ENCODE data around the gene ARMC3.

DNA sequence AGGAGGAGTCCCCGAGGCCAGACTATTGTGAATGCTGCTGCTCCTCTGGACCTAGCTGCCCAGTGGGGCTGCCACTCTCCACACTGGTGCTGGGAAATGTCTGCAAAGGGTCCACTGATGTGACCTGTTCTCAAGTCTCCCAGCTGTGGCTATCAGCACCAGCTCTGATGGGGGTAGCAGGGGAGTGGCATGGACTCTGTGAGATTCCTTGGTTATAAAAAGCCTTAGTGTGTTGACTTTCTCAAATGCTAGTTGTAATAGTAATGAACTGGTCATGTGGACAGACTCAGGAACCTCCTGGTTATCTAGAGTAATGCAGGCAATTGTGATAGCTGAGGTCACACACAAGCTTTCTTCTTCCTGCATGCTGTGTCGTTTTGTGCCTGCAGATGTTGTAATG lies 34.1 kb upstream of the ARMC3 start:
- TF ChIP-seq, protein P1, sequence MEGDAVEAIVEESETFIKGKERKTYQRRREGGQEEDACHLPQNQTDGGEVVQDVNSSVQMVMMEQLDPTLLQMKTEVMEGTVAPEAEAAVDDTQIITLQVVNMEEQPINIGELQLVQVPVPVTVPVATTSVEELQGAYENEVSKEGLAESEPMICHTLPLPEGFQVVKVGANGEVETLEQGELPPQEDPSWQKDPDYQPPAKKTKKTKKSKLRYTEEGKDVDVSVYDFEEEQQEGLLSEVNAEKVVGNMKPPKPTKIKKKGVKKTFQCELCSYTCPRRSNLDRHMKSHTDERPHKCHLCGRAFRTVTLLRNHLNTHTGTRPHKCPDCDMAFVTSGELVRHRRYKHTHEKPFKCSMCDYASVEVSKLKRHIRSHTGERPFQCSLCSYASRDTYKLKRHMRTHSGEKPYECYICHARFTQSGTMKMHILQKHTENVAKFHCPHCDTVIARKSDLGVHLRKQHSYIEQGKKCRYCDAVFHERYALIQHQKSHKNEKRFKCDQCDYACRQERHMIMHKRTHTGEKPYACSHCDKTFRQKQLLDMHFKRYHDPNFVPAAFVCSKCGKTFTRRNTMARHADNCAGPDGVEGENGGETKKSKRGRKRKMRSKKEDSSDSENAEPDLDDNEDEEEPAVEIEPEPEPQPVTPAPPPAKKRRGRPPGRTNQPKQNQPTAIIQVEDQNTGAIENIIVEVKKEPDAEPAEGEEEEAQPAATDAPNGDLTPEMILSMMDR (IDR thresholded peaks at IDR 0.05): no peak
- TF ChIP-seq POLR2A (IDR thresholded peaks at IDR 0.05): no peak
- TF ChIP-seq EP300 (IDR thresholded peaks at IDR 0.05): no peak

Data from ovary (tissue), 3 donors.